ENCODE data around the gene SLC25A44.

The SLC25A44 gene

GRCh38 chr1:156193488-156194299 lies at the start of gene SLC25A44:
Gene SLC25A44, plus strand, starts transcription at chr1:156194104. Its CDS starts 5,744 bp downstream, at chr1:156199848.
- DNase-seq: peak; percentile 100

GRCh38 chr1:156144742-156145141 lies 49.2 kb upstream of the SLC25A44 start:
- DNase-seq: no peak

- DNase-seq: no peak
Observed at GRCh38 chr1:156145650-156146019, 48.3 kb upstream of the SLC25A44 start.

- DNase-seq: peak; percentile 70
Observed at GRCh38 chr1:156146020-156146768, 47.7 kb upstream of the SLC25A44 start.

GRCh38 chr1:156146769-156147405 lies 47.0 kb upstream of the SLC25A44 start:
- peak; percentile 37 for DNase-seq

- no peak for DNase-seq
Observed at GRCh38 chr1:156148216-156148615, 45.7 kb upstream of the SLC25A44 start.

- DNase-seq: no peak
Observed at GRCh38 chr1:156149374-156150332, 44.3 kb upstream of the SLC25A44 start.

- no peak for DNase-seq
Observed at GRCh38 chr1:156150333-156151011, 43.4 kb upstream of the SLC25A44 start.

GRCh38 chr1:156151093-156151688 lies 42.7 kb upstream of the SLC25A44 start:
- no peak for DNase-seq

- DNase-seq: no peak
Observed at GRCh38 chr1:156152628-156153027, 41.3 kb upstream of the SLC25A44 start.

- DNase-seq: no peak
Observed at GRCh38 chr1:156153362-156153761, 40.5 kb upstream of the SLC25A44 start, which contains the start of gene SEMA4A. Gene SEMA4A, plus strand, starts transcription at chr1:156153585. Its CDS starts 994 bp downstream, at chr1:156154579.

GRCh38 chr1:156154317-156154749 lies 39.6 kb upstream of the SLC25A44 start:
- no peak for DNase-seq

- no peak for DNase-seq
Observed at GRCh38 chr1:156155756-156156510, 38.0 kb upstream of the SLC25A44 start.

GRCh38 chr1:156157506-156157905 lies 36.4 kb upstream of the SLC25A44 start:
- DNase-seq: no peak

- DNase-seq: no peak
Observed at GRCh38 chr1:156157966-156158365, 35.9 kb upstream of the SLC25A44 start.

GRCh38 chr1:156160000-156160742 lies 33.7 kb upstream of the SLC25A44 start:
- no peak for DNase-seq

GRCh38 chr1:156160743-156161171 lies 33.1 kb upstream of the SLC25A44 start:
- DNase-seq: peak; percentile 76

- DNase-seq: no peak
Observed at GRCh38 chr1:156162430-156163037, 31.4 kb upstream of the SLC25A44 start.

GRCh38 chr1:156163712-156164111 lies 30.2 kb upstream of the SLC25A44 start:
- no peak for DNase-seq

Data from NCI-H1092 (cell line).